KOPT-K1 (cell line): ENCODE measurements around the gene FLCN.

Experiments used
- H3K27ac ChIP-seq: fragments of 200-600 bp; sonication (generic); 2 replicates; pipeline ENCODE4 v1.5.1; 2016; ENCODE audit warnings: antibody characterized with exemption, mild to moderate bottlenecking, low read depth, low read length; ENCODE audit not compliant: poor library complexity, severe bottlenecking
- H3K36me3 ChIP-seq: fragments of 200-600 bp; sonication (generic); 2 replicates; pipeline ENCODE4 v1.5.1; 2017; ENCODE audit warnings: antibody characterized with exemption, mild to moderate bottlenecking, low read length, moderate library complexity; ENCODE audit not compliant: insufficient read depth
- H3K9me3 ChIP-seq: fragments of 200-600 bp; sonication (generic); 2 replicates; pipeline ENCODE4 v1.5.1; 2017; ENCODE audit warnings: antibody characterized with exemption, low read length, mild to moderate bottlenecking; ENCODE audit not compliant: insufficient read depth, poor library complexity, severe bottlenecking

FLCN gene

GRCh38 chr17:17173921-17174320, 63.0 kb downstream of the FLCN start:
- no peak overlapping the region for H3K27ac ChIP-seq
- no peaks in the 10 kb centered on the region for H3K9me3 ChIP-seq
- peaks cover 97% of the 10 kb centered on the region for H3K36me3 ChIP-seq

GRCh38 chr17:17172990-17173389, 64.0 kb downstream of the FLCN start:
- peaks cover 97% of the 10 kb centered on the region for H3K36me3 ChIP-seq
- no peak overlapping the region for H3K27ac ChIP-seq
- H3K9me3 ChIP-seq: no peaks in the 10 kb centered on the region

GRCh38 chr17:17172001-17172939, 64.7 kb downstream of the FLCN start:
- Histone ChIP-seq H3K9me3 (no peaks in the 10 kb centered on the region), H3K27ac (no peak overlapping the region), H3K36me3 (peaks cover 97% of the 10 kb centered on the region)

GRCh38 chr17:17171186-17171585, 65.8 kb downstream of the FLCN start:
- H3K9me3 ChIP-seq: no peaks in the 10 kb centered on the region
- H3K27ac ChIP-seq: no peak overlapping the region
- peaks cover 97% of the 10 kb centered on the region for H3K36me3 ChIP-seq

- no peak overlapping the region for H3K27ac ChIP-seq
- no peaks in the 10 kb centered on the region for H3K9me3 ChIP-seq
- peaks cover 97% of the 10 kb centered on the region for H3K36me3 ChIP-seq
These were observed 66.5 kb downstream of the FLCN start for GRCh38 chr17:17170346-17170985.

- Histone ChIP-seq H3K9me3 (no peaks in the 10 kb centered on the region), H3K27ac (no peak overlapping the region), H3K36me3 (peaks cover 97% of the 10 kb centered on the region)
These were observed 67.6 kb downstream of the FLCN start for GRCh38 chr17:17169396-17169795.

GRCh38 chr17:17168401-17168800, 68.6 kb downstream of the FLCN start:
- peaks cover 97% of the 10 kb centered on the region for H3K36me3 ChIP-seq
- no peaks in the 10 kb centered on the region for H3K9me3 ChIP-seq
- H3K27ac ChIP-seq: no peak overlapping the region

- H3K9me3 ChIP-seq: no peaks in the 10 kb centered on the region
- H3K27ac ChIP-seq: no peak overlapping the region
- peaks cover 97% of the 10 kb centered on the region for H3K36me3 ChIP-seq
These were observed 69.0 kb downstream of the FLCN start for GRCh38 chr17:17167986-17168385.

- peaks cover 97% of the 10 kb centered on the region for H3K36me3 ChIP-seq
- H3K27ac ChIP-seq: no peak overlapping the region
These were observed 69.6 kb downstream of the FLCN start for GRCh38 chr17:17167356-17167755.

GRCh38 chr17:17166446-17166845, 70.5 kb downstream of the FLCN start:
- H3K27ac ChIP-seq: no peak overlapping the region

More at GRCh38 chr17:17167356-17167755, 69.6 kb downstream of the FLCN start:
- no peaks in the 10 kb centered on the region for H3K9me3 ChIP-seq

GRCh38 chr17:17165666-17166308, 71.2 kb downstream of the FLCN start:
- Histone ChIP-seq H3K9me3 (no peaks in the 10 kb centered on the region), H3K36me3 (peaks cover 97% of the 10 kb centered on the region), H3K27ac (no peak overlapping the region)

More at GRCh38 chr17:17166446-17166845, 70.5 kb downstream of the FLCN start:
- no peaks in the 10 kb centered on the region for H3K9me3 ChIP-seq
- H3K36me3 ChIP-seq: peaks cover 97% of the 10 kb centered on the region

GRCh38 chr17:17164676-17165075, 72.3 kb downstream of the FLCN start:
- Histone ChIP-seq H3K9me3 (no peaks in the 10 kb centered on the region), H3K36me3 (peaks cover 100% of the 10 kb centered on the region), H3K27ac (no peak overlapping the region)

- peaks cover 100% of the 10 kb centered on the region for H3K36me3 ChIP-seq
These were observed 72.8 kb downstream of the FLCN start for GRCh38 chr17:17164156-17164555.

More at GRCh38 chr17:17164156-17164555, 72.8 kb downstream of the FLCN start:
- Histone ChIP-seq H3K27ac (no peak overlapping the region), H3K9me3 (no peaks in the 10 kb centered on the region)
